GM23338 (cell line): ENCODE measurements around the gene UGDH.

Source experiments
- CTCF ChIP-seq, 2 experiments: fragments of 200-600 bp in 1 of 2; sonication (generic) in 1 of 2; conservative IDR thresholded peaks; 2 replicates each; pipeline versions ENCODE4 v1.5.1 to v1.6.1; 2016 to 2017; ENCODE audit warnings: antibody characterized with exemption in 2 of 2, low read depth in 2 of 2, mild to moderate bottlenecking in 2 of 2, moderate library complexity in 1 of 2
- EZH2 ChIP-seq: fragments of 200-600 bp; sonication (generic); IDR thresholded peaks from one replicate; pipeline ENCODE4 v1.8.0; 2017; ENCODE audit warnings: antibody characterized with exemption, mild to moderate bottlenecking, low read depth; ENCODE audit not compliant: unreplicated experiment
- EZH2phosphoT487 ChIP-seq: fragments of 200-600 bp; sonication (generic); IDR thresholded peaks from one replicate; pipeline ENCODE4 v1.8.1; 2018; ENCODE audit warnings: antibody characterized with exemption; ENCODE audit not compliant: unreplicated experiment
- JUNB ChIP-seq: IDR thresholded peaks from one replicate; pipeline ENCODE4 v1.6.1; 2016; ENCODE audit warnings: antibody characterized with exemption; ENCODE audit not compliant: unreplicated experiment
- POLR2AphosphoS5 ChIP-seq: IDR thresholded peaks from 2 replicates; pipeline ENCODE4 v1.6.1; 2016; ENCODE audit warnings: antibody characterized with exemption, low read depth
- ZNF331 ChIP-seq: fragments of 250-450 bp; sonication (Bioruptor Pico); IDR thresholded peaks from 2 replicates; pipeline ENCODE4 v1.5.0; 2020; ENCODE audit warnings: low read depth, mild to moderate bottlenecking, moderate library complexity

DNA sequence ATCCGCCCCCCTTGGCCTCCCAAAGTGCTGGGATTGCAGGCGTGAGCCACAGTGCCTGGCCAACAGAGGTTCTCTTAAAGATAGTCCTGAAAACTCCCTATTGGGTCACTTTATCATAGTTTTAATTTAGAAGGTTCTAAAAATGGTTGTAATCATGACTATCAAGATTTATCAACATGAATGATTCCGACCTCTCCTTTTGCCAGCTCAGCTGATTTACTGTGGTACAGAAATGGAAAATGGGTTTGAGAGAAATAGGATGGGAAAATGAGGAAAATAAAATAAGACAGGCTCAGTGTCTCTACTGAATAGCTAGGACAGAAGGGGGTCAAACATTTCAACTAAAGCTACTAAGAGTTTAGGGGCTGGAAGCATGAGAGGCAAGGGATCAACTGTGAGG is 28.2 kb upstream of the UGDH start:
- TF ChIP-seq EZH2phosphoT487 (no peak), CTCF (conservative IDR thresholded peaks at IDR 0.05; ENCODE audit: low read depth in 2 of 2) (no peak), JUNB (no peak), EZH2 (no peak), ZNF331 (CRISPR knock-in tag) (no peak), POLR2AphosphoS5 (no peak)
